ENCODE data around the gene CYB561D1. TPM values are rescaled to one million over a fixed set of nuclear protein-coding genes. Genes with fewer than 3 reads are reported as not detected.

CYB561D1 gene
- total and polyA plus RNA-seq, 2 donors (not counting 3 experiments of a cell fraction or from before 2014, with no cell fraction given) = 7.2 to 7.3 TPM

DNA sequence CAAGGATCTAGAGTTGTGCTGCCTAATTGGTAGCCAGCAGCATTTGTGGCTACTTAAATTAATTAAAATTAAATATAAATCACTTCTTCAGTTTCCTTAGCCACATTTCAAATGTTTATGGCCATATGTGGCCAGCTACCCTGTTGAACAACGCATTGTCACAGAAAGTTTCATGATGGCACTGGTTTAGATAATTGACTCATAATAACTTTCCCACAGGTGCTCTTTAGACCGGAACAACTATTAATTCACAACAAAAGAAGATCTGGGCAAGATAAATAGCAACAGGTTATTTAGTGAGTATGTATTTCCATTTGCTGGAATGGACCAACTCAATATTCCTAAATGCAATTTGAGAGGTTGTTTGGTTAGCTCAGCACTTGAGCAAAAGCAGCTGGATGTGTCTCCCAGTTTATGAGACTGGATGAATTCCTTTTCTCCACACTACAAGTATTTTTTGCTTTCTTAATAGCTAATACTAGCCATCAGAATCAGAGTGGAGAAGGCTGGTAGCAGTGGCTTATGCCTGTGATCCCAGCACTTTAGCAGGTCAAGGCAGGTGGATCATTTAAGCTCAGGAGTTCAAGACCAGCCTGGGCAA, 19.3 kb downstream of the CYB561D1 start:
- no peak for TF ChIP-seq MYC (IDR thresholded peaks at IDR 0.05; ENCODE audit: low read depth, low read length)
- TF ChIP-seq GATA2 (IDR thresholded peaks at IDR 0.05; ENCODE audit: insufficient read depth, insufficient read length, low read depth, low read length) = no peak
- TF ChIP-seq POLR2AphosphoS5 (IDR thresholded peaks at IDR 0.05; ENCODE audit: insufficient read depth, low read depth, low read length) = no peak
- no peak for TF ChIP-seq EZH2 (IDR thresholded peaks at IDR 0.05; ENCODE audit: borderline replicate concordance, low read depth, low read length, severe bottlenecking)
- no peak for TF ChIP-seq POLR2A (IDR thresholded peaks at IDR 0.05; ENCODE audit: low read depth, low read length)
- no peak for TF ChIP-seq CTCF (IDR thresholded peaks at IDR 0.05; ENCODE audit: extremely low read depth in 1 of 2, insufficient read depth in 1 of 2, low read depth in 1 of 2, low read length in 2 of 2)
- no peak for TF ChIP-seq FOS (IDR thresholded peaks at IDR 0.05; ENCODE audit: borderline replicate concordance, insufficient read depth, low read length)
- no peak for TF ChIP-seq MAX (IDR thresholded peaks at IDR 0.05; ENCODE audit: insufficient read depth, insufficient read length)
- no peak for TF ChIP-seq JUN (IDR thresholded peaks at IDR 0.05; ENCODE audit: borderline replicate concordance, insufficient read depth, insufficient read length, low read depth)
- FAIRE-seq (no peak), DNase-seq (ENCODE audit: low read depth, low spot score) (no peak)
- Histone ChIP-seq H2AFZ (ENCODE audit: low read depth, low read length) (no peak overlapping the region), H3K27me3 (ENCODE audit: control insufficient read depth in 2 of 2, insufficient read depth in 2 of 2, low read length in 2 of 2) (peaks cover 10 to 20% of the 10 kb centered on the region in 2 experiments), H3K9me3 (replicated peaks; ENCODE audit: control insufficient read depth, insufficient read depth, low read length) (no peaks in the 10 kb centered on the region), H4K20me1 (replicated peaks; ENCODE audit: control insufficient read depth, extremely low read depth, insufficient read depth, low read length) (no peaks in the 10 kb centered on the region), H3K79me2 (ENCODE audit: control insufficient read depth, insufficient read depth, low read length) (no peaks in the 10 kb centered on the region), H3K9ac (replicated peaks; ENCODE audit: extremely low read depth, insufficient read depth, low read length) (no peak overlapping the region), H3K4me3 (replicated peaks in 1 of 3; ENCODE audit: insufficient read depth in 1 of 3, low read depth in 1 of 3, low read length in 3 of 3) (no peak overlapping the region), H3K4me2 (ENCODE audit: insufficient read depth, low read length) (no peak overlapping the region), H3K36me3 (ENCODE audit: control insufficient read depth in 2 of 2, extremely low read depth in 1 of 2, insufficient read depth in 2 of 2, low read length in 2 of 2) (no peaks in the 10 kb centered on the region), H3K27ac (ENCODE audit: insufficient read depth, low read depth, low read length) (no peak overlapping the region), H3K9me1 (replicated peaks; ENCODE audit: control insufficient read depth, extremely low read depth, insufficient read depth, low read length) (no peaks in the 10 kb centered on the region), H3K4me1 (ENCODE audit: control insufficient read depth, extremely low read depth, insufficient read depth, low read length) (peaks cover 6% of the 10 kb centered on the region)
- dilution Hi-C loops (cut with MboI; ENCODE audit: extremely low pct_ligation_motif_present, low sequenced_read_pairs) (no loop called here), intact Hi-C loops (cut with micrococcal nuclease) (no loop called here)
- ChIA-PET CTCF (interaction anchor here (0.7 to 2.8 kb wide), 6 partner anchors 9 to 19 kb away, joined by 3 to 16 read pairs (median 4); no protein-coding TSS in a partner anchor), POLR2A (no interaction called here)
- BruUV-seq (replicated peaks) = no TSS peak

All from endothelial cell of umbilical vein (primary cell).